ENCODE measurements around the gene PSMG1. TPM values are rescaled to one million over a fixed set of nuclear protein-coding genes. Genes with fewer than 3 reads are reported as not detected.
"Not testable (repeated sequence)": the region's sequence is repeated elsewhere in the genome, so short reads cannot be mapped to it uniquely, and the experiment has no call there.

The PSMG1 gene
- total and polyA plus RNA-seq, 9 of the 15 experiments (the other 6 are each of a cell fraction or from before 2014, with no cell fraction given), result 54.5 to 427 (median 328) TPM

DNA sequence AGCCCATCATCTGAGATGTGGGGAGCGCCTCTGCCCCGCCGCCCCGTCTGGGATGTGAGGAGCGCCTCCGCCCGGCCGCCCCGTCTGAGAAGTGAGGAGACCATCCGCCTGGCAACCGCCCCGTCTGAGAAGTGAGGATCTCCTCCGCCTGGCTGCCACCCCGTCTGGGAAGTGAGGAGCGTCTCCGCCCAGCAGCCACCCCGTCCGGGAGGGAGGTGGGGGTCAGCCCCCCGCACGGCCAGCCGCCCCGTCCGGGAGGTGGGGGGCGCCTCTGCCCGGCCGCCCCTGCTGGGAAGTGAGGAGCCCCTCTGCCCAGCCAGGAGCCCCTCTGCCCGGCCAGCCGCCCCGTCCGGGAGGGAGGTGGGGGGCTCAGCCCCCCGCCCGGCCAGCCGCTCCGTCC lies 26.0 kb downstream of the PSMG1 start:
- H3K9ac ChIP-seq (ENCODE audit: insufficient read depth in 1 of 2, low read depth in 2 of 2, low read length in 2 of 2); DNase-seq (ENCODE audit: extremely low read depth in 1 of 4, low spot score in 3 of 4); H3K27ac ChIP-seq (ENCODE audit: extremely low read depth, low read depth, low read length); CTCF ChIA-PET (ENCODE audit: low intra/inter-chr PET ratio); H3K9me1 ChIP-seq (ENCODE audit: control insufficient read depth, insufficient read depth, low read length); intact Hi-C loops (cut with micrococcal nuclease); H2AFZ ChIP-seq (ENCODE audit: low read depth, low read length); POLR2A ChIA-PET; H3K36me3 ChIP-seq (ENCODE audit: control insufficient read depth, insufficient read depth, low read length); H3K9me3 ChIP-seq (replicated peaks; ENCODE audit: control insufficient read depth, insufficient read depth, low read depth, low read length); H4K20me1 ChIP-seq (replicated peaks; ENCODE audit: control insufficient read depth, insufficient read depth, low read length); H3K4me1 ChIP-seq (replicated peaks in 1 of 2; ENCODE audit: control insufficient read depth in 2 of 2, insufficient read depth in 2 of 2, low read length in 2 of 2); in situ Hi-C loops (cut with MboI); BruUV-seq (replicated peaks); H3K79me2 ChIP-seq (ENCODE audit: control insufficient read depth, insufficient read depth, low read length); H3K4me3 ChIP-seq; ATAC-seq; FAIRE-seq; H3K4me2 ChIP-seq (ENCODE audit: insufficient read depth, low read length): not testable (repeated sequence)
- WGBS (ENCODE audit: insufficient coverage, low coverage, missing lambda C conversion rate), result 74% methylated on average over 15 of the region's 34 CpGs
- H3K27me3 ChIP-seq (ENCODE audit: control insufficient read depth in 2 of 2, insufficient read depth in 2 of 2, low read length in 2 of 2), result peaks cover 0 to 13% of the 10 kb centered on the region in 2 experiments; a peak in 2 of 5 replicates

DNA sequence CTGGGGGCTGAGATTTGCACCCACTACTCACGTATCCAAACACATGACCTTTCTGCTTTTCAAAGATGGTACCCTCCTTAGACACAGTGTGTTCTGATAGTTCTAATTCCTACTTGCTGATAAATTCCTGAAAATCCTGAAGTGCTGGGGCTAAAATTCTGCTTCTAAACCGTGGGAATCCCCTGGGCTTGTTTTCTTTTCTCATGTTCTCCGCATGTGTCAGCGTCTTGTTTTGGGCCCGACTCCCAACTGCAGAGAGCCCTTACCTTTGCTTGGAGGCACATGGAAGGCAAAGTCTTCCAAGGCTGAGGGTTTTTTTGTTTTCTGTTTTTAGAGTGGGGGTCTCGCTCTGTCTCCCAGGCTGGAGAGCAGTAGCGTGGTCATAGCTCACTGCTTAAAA lies 27.2 kb downstream of the PSMG1 start:
- POLR2A ChIA-PET, result interaction anchor here (0.6 kb wide), 2 partner anchors 11 to 16 kb away, joined by 3 read pairs; no protein-coding TSS in a partner anchor
- BruUV-seq (replicated peaks), result no TSS peak
- Histone ChIP-seq H3K27ac (ENCODE audit: extremely low read depth, low read depth, low read length) (no peak overlapping the region), H3K9me1 (ENCODE audit: control insufficient read depth, insufficient read depth, low read length) (no peaks in the 10 kb centered on the region), H3K9me3 (replicated peaks; ENCODE audit: control insufficient read depth, insufficient read depth, low read depth, low read length) (no peaks in the 10 kb centered on the region), H3K9ac (ENCODE audit: insufficient read depth in 1 of 2, low read depth in 2 of 2, low read length in 2 of 2) (no peak overlapping the region), H4K20me1 (replicated peaks; ENCODE audit: control insufficient read depth, insufficient read depth, low read length) (no peaks in the 10 kb centered on the region), H3K36me3 (ENCODE audit: control insufficient read depth, insufficient read depth, low read length) (no peaks in the 10 kb centered on the region), H3K27me3 (ENCODE audit: control insufficient read depth in 2 of 2, insufficient read depth in 2 of 2, low read length in 2 of 2) (peaks cover 2 to 18% of the 10 kb centered on the region in 2 experiments; a peak in 2 of 5 replicates), H3K79me2 (ENCODE audit: control insufficient read depth, insufficient read depth, low read length) (no peaks in the 10 kb centered on the region), H3K4me2 (ENCODE audit: insufficient read depth, low read length) (no peak overlapping the region), H3K4me1 (replicated peaks in 1 of 2; ENCODE audit: control insufficient read depth in 2 of 2, insufficient read depth in 2 of 2, low read length in 2 of 2) (no peaks in the 10 kb centered on the region), H2AFZ (ENCODE audit: low read depth, low read length) (no peak overlapping the region), H3K4me3 (no peak overlapping the region)
- FAIRE-seq, result no peak
- intact Hi-C loops (cut with micrococcal nuclease) (no loop called here), in situ Hi-C loops (cut with MboI) (no loop called here)
- CTCF ChIA-PET (ENCODE audit: low intra/inter-chr PET ratio), result no interaction called here
- WGBS (ENCODE audit: insufficient coverage, low coverage, missing lambda C conversion rate), result 21% methylated on average over 7 of the region's 7 CpGs
- no peak for DNase-seq (ENCODE audit: extremely low read depth in 1 of 4, low spot score in 3 of 4)
- no peak for ATAC-seq
- TF ChIP-seq RBM14 (IDR thresholded peaks at IDR 0.05; ENCODE audit: borderline replicate concordance, insufficient read depth, low read depth, low read length) (no peak), BCL6 (CRISPR knock-in tag; IDR thresholded peaks at IDR 0.05) (no peak), KLF13 (tag; IDR thresholded peaks at IDR 0.05; ENCODE audit: borderline replicate concordance, low read depth) (no peak)
- TF ChIP-seq, protein P1, sequence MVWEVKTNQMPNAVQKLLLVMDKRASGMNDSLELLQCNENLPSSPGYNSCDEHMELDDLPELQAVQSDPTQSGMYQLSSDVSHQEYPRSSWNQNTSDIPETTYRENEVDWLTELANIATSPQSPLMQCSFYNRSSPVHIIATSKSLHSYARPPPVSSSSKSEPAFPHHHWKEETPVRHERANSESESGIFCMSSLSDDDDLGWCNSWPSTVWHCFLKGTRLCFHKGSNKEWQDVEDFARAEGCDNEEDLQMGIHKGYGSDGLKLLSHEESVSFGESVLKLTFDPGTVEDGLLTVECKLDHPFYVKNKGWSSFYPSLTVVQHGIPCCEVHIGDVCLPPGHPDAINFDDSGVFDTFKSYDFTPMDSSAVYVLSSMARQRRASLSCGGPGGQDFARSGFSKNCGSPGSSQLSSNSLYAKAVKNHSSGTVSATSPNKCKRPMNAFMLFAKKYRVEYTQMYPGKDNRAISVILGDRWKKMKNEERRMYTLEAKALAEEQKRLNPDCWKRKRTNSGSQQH (CRISPR knock-in tag; IDR thresholded peaks at IDR 0.05), result no peak
